Thyroid gland (tissue), 4 donors: Measurements from ENCODE around the gene ARHGEF1.

Experiments used
- POLR2A ChIP-seq, 2 donors: fragments of 450-650 bp; IDR thresholded peaks; one replicate each; pipeline ENCODE4 v1.6.1; 2017; ENCODE audit warnings: antibody characterized with exemption in 2 of 2, mild to moderate bottlenecking in 2 of 2, moderate library complexity in 1 of 2
- TF ChIP-seq, protein P1 (sequence below), 6 experiments: fragments of 200-600 bp in 3 of 6; fragments of 450-650 bp in 3 of 6; sonication (generic) in 3 of 6; IDR thresholded peaks; one replicate each; pipeline ENCODE4 v1.5.1; 2016 to 2019; ENCODE audit warnings: antibody characterized with exemption in 6 of 6, mild to moderate bottlenecking in 2 of 6, inconsistent platforms in 1 of 6, moderate library complexity in 1 of 6

DNA sequence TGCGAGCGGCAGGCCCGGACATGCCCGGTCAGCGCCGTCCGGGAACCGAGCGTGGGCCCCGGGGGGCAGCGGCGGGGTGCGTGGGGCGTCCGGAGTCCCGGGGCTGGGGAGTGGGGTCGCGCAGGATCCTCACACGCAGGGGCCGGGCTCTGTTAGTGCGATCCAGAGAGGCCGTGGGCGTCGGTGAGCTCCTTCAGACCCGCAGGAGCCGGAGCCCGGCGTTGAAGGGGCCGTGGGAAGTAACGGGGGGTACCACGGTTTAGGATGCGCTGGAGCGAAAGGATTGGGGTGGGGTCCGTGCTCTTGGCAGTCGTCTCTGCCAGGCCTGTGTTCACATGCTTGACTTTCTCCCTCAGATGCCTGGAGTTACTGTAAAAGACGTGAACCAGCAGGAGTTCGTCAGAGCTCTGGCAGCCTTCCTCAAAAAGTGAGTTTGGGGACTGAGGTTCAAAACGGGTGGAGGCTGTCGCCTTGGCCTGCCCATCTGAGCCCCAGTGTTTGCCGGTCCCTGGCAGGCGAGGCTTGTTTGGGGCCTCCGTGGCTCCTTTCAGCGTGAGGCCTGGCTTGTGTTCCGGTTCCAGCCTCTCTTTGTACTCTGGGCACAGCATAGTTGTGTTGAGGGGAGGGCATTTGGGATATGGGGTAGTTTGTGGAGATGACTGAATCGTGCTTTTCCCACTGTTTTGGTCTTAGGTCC lies 22.4 kb upstream of the ARHGEF1 start:
- TF ChIP-seq, protein P1, sequence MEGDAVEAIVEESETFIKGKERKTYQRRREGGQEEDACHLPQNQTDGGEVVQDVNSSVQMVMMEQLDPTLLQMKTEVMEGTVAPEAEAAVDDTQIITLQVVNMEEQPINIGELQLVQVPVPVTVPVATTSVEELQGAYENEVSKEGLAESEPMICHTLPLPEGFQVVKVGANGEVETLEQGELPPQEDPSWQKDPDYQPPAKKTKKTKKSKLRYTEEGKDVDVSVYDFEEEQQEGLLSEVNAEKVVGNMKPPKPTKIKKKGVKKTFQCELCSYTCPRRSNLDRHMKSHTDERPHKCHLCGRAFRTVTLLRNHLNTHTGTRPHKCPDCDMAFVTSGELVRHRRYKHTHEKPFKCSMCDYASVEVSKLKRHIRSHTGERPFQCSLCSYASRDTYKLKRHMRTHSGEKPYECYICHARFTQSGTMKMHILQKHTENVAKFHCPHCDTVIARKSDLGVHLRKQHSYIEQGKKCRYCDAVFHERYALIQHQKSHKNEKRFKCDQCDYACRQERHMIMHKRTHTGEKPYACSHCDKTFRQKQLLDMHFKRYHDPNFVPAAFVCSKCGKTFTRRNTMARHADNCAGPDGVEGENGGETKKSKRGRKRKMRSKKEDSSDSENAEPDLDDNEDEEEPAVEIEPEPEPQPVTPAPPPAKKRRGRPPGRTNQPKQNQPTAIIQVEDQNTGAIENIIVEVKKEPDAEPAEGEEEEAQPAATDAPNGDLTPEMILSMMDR (IDR thresholded peaks at IDR 0.05) = no peak
- no peak for TF ChIP-seq POLR2A (IDR thresholded peaks at IDR 0.05)
